GM10266 (cell line): ENCODE results near the gene PARP12.

Source experiments
- DNase-seq: peaks from one replicate; pipeline ENCODE4 v3.0.0; 2012; ENCODE audit errors: extremely low spot score
- CTCF ChIP-seq: IDR thresholded peaks from 2 replicates; pipeline ENCODE4 v1.5.1; 2012; ENCODE audit warnings: mild to moderate bottlenecking, low read depth; ENCODE audit not compliant: control insufficient read depth, insufficient read depth; ENCODE audit errors: missing control alignments

The PARP12 gene

GRCh38 chr7:140045697-140046096 lies 17.1 kb downstream of the PARP12 start:
- no peak for TF ChIP-seq CTCF
- no peak for DNase-seq

- no peak for DNase-seq
- no peak for TF ChIP-seq CTCF
These were observed 18.5 kb downstream of the PARP12 start for GRCh38 chr7:140044251-140044650.

DNA sequence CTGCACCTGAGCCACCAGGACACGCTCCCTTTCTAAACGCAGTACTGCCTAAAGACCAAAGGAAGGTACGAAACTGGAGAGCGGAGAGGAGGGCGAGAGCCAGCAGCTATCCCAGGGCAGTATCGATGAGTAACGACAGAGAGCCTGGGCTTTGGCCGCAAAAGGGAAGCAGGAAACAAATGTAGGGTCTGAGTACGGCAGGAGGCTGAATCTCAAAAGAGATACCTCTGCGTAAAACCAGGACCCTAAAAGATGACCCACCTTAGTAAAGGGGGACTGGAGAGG lies 20.4 kb downstream of the PARP12 start:
- TF ChIP-seq CTCF = no peak
- no peak for DNase-seq

DNA sequence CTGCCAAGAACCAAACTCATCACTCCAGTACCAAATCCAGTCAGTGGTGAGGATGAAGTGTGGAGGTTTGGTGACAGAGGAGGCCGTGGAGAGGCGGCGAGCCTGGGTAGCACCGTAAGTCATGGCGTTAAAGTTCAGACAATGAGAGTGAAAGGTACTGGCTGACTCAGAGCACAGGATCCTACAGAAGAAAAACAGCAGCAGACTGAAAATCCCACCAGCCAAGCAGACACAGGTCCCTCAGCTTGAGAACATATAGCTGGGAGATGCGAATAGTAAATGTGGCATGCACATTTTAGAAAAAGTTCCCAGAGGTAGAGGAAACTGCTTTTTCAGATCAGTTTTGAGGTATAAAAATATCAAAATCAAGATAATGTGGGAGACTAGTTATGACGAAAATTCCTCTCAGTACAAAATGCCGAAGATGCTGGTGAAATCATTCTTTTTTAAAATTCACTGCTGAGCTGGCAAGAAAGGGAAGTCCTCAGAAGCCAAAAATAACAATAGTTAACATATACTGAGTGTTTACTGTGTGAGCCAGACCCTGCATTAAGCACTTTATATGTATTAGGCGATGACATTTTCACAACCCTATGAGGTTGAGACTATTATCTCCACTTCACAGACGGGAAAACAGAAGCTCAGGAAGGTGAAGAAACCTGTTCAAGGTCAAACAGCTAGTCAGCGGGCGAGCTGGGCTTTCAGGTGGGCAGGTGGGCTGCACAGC lies 20.9 kb downstream of the PARP12 start:
- TF ChIP-seq CTCF = no peak
- no peak for DNase-seq

- DNase-seq = no peak
- no peak for TF ChIP-seq CTCF
These were observed 22.9 kb downstream of the PARP12 start for GRCh38 chr7:140039896-140040295.

DNA sequence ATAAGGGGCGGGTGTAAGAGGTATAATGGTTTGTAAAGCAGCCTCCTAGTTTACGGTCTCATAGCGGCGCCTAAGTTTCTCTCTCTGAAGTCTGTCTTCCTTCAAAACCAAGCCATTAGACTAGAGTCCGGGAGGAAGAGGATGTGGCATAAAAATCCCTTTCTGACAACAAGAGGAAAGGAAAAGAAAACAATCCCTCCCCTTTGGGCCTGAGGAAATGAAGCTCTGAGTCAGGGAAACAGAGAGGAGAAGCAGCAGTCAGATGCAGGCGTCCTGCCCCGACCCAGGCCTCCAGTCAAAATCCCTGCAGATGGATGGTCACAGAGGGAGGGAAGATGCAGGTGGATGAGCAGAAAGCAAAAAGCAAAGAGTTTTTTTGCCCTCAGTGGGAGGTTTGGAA lies 23.7 kb downstream of the PARP12 start:
- DNase-seq = no peak
- no peak for TF ChIP-seq CTCF

DNA sequence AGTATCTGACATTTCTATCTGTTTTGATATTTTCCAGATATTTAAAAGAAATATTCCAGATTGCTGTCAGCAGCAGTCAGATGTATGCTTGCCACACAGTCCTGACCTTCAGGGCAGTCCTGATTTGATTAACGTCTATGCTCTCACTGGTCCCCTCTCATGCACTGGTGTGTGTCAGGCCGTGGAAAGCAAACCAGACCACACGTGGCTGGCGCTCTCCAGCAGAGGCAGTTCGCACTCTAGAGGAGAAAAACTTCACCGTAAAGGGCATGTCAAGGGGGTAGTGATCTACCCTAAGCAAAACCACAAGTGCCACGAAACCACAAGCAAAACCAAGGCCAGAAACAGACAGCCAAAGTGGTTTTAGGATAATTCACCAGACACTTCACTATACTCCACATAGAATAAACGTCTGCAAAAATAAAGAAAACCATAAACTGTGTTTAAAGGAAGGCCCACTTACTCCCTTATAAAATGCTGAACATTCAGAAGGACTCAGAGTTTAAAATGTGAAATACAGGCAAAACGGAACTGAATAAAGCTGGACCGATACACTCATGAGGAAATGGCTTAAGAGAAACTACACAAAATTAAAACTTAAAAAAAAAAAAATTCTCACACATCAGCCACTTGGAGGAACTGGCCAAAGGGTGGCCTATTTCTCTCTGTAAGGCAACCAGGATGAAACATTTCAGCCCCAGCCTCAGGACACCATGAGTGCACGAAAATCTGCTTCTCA lies 26.4 kb downstream of the PARP12 start:
- TF ChIP-seq CTCF = no peak
- no peak for DNase-seq
